ENCODE data around the gene CACNG3.

The CACNG3 gene

DNA sequence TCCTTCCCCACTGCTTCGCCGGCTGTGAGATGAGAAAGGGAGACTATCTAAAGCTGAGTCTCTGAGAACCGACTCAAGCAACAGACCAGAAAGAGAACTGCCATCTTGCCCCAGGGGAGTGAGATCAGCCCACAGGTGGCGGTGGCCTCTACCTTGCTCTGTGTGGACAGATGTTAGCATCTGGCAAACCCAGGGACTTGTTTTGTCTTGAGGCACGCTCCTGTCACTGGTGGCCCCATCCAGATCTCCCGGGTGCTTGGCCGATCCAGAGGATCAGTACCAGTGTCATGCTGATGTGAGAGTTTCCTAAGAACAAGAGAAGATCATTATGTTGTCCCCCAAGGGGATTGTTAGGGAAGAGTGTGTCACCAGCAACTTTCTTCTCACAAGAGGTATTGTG lies 101.4 kb downstream of the CACNG3 start:
- TF ChIP-seq, protein P1, sequence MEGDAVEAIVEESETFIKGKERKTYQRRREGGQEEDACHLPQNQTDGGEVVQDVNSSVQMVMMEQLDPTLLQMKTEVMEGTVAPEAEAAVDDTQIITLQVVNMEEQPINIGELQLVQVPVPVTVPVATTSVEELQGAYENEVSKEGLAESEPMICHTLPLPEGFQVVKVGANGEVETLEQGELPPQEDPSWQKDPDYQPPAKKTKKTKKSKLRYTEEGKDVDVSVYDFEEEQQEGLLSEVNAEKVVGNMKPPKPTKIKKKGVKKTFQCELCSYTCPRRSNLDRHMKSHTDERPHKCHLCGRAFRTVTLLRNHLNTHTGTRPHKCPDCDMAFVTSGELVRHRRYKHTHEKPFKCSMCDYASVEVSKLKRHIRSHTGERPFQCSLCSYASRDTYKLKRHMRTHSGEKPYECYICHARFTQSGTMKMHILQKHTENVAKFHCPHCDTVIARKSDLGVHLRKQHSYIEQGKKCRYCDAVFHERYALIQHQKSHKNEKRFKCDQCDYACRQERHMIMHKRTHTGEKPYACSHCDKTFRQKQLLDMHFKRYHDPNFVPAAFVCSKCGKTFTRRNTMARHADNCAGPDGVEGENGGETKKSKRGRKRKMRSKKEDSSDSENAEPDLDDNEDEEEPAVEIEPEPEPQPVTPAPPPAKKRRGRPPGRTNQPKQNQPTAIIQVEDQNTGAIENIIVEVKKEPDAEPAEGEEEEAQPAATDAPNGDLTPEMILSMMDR (IDR thresholded peaks at IDR 0.05; ENCODE audit: low read depth, low read length): no peak

DNA sequence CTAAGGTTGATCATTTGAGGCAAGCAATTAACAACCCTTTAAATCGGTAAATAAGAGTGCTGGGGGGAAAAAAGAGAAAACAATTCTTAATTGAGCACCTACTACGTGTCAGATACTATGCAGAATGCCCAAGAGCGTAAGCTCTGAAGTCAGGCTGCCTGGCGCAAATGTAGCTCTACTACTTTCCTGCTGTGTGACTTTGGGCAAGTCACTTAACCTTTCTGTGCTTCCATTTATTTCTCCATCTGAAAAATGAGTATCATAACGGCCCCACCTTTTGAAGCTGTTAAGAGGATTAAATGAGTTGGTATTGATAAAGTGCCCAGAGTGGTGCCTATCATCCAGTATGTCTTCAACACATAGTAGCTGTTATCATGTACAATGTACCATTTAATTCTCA lies 102.0 kb downstream of the CACNG3 start:
- H3K9me3 ChIP-seq (ENCODE audit: severe bottlenecking): no peaks in the 10 kb centered on the region
- no peaks in the 10 kb centered on the region for H3K36me3 ChIP-seq
- H3K4me3 ChIP-seq (ENCODE audit: low read depth, low read length): no peak overlapping the region
- DNase-seq: no peak
- H3K27me3 ChIP-seq (ENCODE audit: insufficient read depth, low read depth, severe bottlenecking): no peaks in the 10 kb centered on the region
- TF ChIP-seq, protein P1 (IDR thresholded peaks at IDR 0.05; ENCODE audit: low read depth, low read length): no peak
- H3K27ac ChIP-seq: no peak overlapping the region

More for the DNA sequence above, 101.4 kb downstream of the CACNG3 start:
- Histone ChIP-seq H3K36me3 (no peaks in the 10 kb centered on the region), H3K4me3 (ENCODE audit: low read depth, low read length) (no peak overlapping the region), H3K27ac (no peak overlapping the region), H3K27me3 (ENCODE audit: insufficient read depth, low read depth, severe bottlenecking) (no peaks in the 10 kb centered on the region), H3K9me3 (ENCODE audit: severe bottlenecking) (no peaks in the 10 kb centered on the region)
- DNase-seq: no peak

DNA sequence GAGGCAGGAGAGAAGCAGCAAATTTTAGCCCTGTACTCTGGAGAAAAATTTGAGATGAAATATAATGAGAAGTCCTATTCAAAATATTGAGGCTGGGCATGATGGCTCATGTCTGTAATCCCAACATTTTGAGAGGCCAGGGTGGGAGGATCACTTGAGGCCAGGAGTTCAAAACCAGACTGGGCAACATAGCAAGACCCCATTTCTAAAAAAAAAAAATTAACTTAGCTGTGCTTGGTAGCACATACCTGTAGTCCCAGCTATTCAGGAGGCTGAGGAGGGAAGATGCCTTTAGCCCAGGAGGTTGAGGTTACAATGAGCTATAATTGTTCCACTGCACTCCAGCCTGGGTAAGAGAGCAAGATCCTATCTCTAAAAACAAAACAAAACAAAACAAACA lies 103.4 kb downstream of the CACNG3 start:
- no peaks in the 10 kb centered on the region for H3K9me3 ChIP-seq (ENCODE audit: severe bottlenecking)

DNA sequence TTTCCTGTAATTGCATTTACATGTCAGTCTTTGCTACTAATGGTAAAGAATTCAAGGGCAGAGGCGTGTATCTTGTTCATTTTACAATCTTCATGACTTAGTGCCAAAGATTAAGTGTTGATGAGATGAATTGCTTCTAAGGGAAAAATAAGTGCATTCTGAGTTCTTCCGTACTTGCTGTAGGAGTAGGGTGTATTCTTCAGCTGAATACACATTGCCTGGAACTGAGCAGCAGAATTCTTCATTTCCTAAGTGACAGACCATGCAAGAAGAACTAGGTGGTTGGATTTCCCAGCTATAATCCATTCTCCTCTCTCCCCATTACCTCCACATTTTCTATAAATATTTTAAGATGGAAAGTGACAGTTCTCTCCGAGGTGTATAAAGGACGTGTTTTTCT lies 104.8 kb downstream of the CACNG3 start:
- no peaks in the 10 kb centered on the region for H3K36me3 ChIP-seq

More for the DNA sequence above, 103.4 kb downstream of the CACNG3 start:
- TF ChIP-seq, protein P1 (IDR thresholded peaks at IDR 0.05; ENCODE audit: low read depth, low read length): no peak
- no peak for DNase-seq
- Histone ChIP-seq H3K27ac (no peak overlapping the region), H3K27me3 (ENCODE audit: insufficient read depth, low read depth, severe bottlenecking) (no peaks in the 10 kb centered on the region), H3K36me3 (no peaks in the 10 kb centered on the region), H3K4me3 (ENCODE audit: low read depth, low read length) (no peak overlapping the region)

DNA sequence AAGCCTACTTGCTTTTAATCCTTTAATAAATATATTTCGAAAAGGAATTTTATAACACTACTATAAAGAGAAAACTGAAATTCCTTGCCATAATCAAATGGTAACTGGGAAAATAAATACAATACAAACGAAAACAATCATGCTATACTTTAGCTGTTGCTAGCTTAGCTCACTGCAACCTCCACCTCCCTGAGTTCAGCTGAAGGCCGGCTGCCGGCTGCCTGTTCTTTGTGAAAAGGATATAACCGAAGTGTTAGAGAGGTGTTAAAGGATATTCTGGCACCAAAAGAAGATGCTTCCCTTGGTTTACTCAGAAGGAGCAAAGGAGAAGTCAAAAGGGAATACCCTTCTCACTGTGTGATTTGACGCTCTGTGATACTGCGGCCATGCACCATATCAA lies 108.5 kb downstream of the CACNG3 start:
- TF ChIP-seq, protein P1 (IDR thresholded peaks at IDR 0.05; ENCODE audit: low read depth, low read length): no peak
- no peaks in the 10 kb centered on the region for H3K27me3 ChIP-seq (ENCODE audit: insufficient read depth, low read depth, severe bottlenecking)
- no peak overlapping the region for H3K27ac ChIP-seq
- no peak overlapping the region for H3K4me3 ChIP-seq (ENCODE audit: low read depth, low read length)
- no peak for DNase-seq
- peaks cover 10% of the 10 kb centered on the region for H3K9me3 ChIP-seq (ENCODE audit: severe bottlenecking)
- no peaks in the 10 kb centered on the region for H3K36me3 ChIP-seq

More for the DNA sequence above, 104.8 kb downstream of the CACNG3 start:
- TF ChIP-seq, protein P1 (IDR thresholded peaks at IDR 0.05; ENCODE audit: low read depth, low read length): no peak
- Histone ChIP-seq H3K27me3 (ENCODE audit: insufficient read depth, low read depth, severe bottlenecking) (no peaks in the 10 kb centered on the region), H3K9me3 (ENCODE audit: severe bottlenecking) (no peaks in the 10 kb centered on the region), H3K27ac (no peak overlapping the region), H3K4me3 (ENCODE audit: low read depth, low read length) (no peak overlapping the region)
- DNase-seq: no peak

DNA sequence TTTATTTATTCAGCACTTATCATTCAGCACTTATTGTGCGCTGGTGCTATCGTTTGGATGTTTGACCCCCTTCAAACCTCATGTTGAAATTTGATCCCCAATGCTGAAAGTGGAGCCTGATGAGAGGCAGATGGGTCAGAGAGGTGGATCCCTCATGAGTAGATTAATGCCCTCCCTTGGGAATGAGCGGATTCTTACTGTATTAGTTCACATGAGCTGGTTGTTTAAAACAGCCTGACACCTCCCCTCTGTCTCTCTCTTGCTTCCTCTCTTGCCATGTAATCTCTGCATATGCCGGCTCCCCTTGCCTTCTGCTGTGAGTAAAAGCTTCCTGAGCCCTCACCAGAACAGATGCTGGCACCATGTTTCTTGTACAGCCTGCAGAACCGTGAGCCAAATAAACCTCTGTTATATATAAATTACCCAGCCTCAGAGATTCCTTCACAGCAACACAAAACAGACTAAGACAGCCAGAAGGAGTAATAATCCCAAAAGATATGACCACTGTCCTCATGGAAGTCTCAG lies 111.1 kb downstream of the CACNG3 start:
- H3K36me3 ChIP-seq: no peaks in the 10 kb centered on the region
- DNase-seq: peak; percentile 71
- TF ChIP-seq, protein P1 (IDR thresholded peaks at IDR 0.05; ENCODE audit: low read depth, low read length): no peak
- no peaks in the 10 kb centered on the region for H3K27me3 ChIP-seq (ENCODE audit: insufficient read depth, low read depth, severe bottlenecking)
- no peak overlapping the region for H3K4me3 ChIP-seq (ENCODE audit: low read depth, low read length)
- peaks cover 13% of the 10 kb centered on the region for H3K9me3 ChIP-seq (ENCODE audit: severe bottlenecking)
- H3K27ac ChIP-seq: peak overlapping the region; percentile 40

All from WERI-Rb-1 (cell line).